HepG2 (cell line): ENCODE measurements around the gene PRR36. TPM values are rescaled to one million over a fixed set of nuclear protein-coding genes. Genes with fewer than 3 reads are reported as not detected.
A peak's percentile ranks its signal among the peaks of the same experiment; 100 is the strongest.

Experiments
- CENPX ChIP-seq: sonication (generic); formaldehyde crosslinking; IDR thresholded peaks from 2 replicates; pipeline ENCODE4 v1.9.0; 2021; ENCODE audit warnings: mild to moderate bottlenecking, missing genetic modification reagents, moderate library complexity
- EEA1 ChIP-seq: sonication (generic); formaldehyde crosslinking; IDR thresholded peaks from 2 replicates; pipeline ENCODE4 v1.5.1; 2020; ENCODE audit warnings: mild to moderate bottlenecking, missing genetic modification reagents, borderline replicate concordance
- HNRNPK ChIP-seq: fragments of 200-400 bp; formaldehyde crosslinking; IDR thresholded peaks from 2 replicates; pipeline ENCODE4 v1.6.1; 2018; ENCODE audit warnings: low read length, low read depth, moderate library complexity, mild to moderate bottlenecking; ENCODE audit not compliant: poor library complexity, severe bottlenecking
- KDM5B ChIP-seq: sonication (generic); formaldehyde crosslinking; IDR thresholded peaks from 2 replicates; pipeline ENCODE4 v1.4.0; 2020; ENCODE audit warnings: missing genetic modification reagents, mild to moderate bottlenecking, borderline replicate concordance
- KLF6 ChIP-seq: IDR thresholded peaks from 2 replicates; pipeline ENCODE4 v1.8.0; 2016; ENCODE audit warnings: missing biosample characterization, missing genetic modification reagents
- MAF1 ChIP-seq: sonication (generic); formaldehyde crosslinking; IDR thresholded peaks from 2 replicates; pipeline ENCODE4 v1.5.0; 2020; ENCODE audit warnings: missing genetic modification reagents, borderline replicate concordance
- MBD4 ChIP-seq: IDR thresholded peaks from 2 replicates; pipeline ENCODE4 v1.6.1; 2012; ENCODE audit warnings: low read length, inconsistent platforms, borderline replicate concordance
- RFXAP ChIP-seq: sonication (generic); formaldehyde crosslinking; IDR thresholded peaks from 2 replicates; pipeline ENCODE4 v1.4.0; 2020; ENCODE audit warnings: missing genetic modification reagents, borderline replicate concordance
- SIN3A ChIP-seq: IDR thresholded peaks from 2 replicates; pipeline ENCODE4 v1.6.1; 2011; ENCODE audit warnings: low read depth, mild to moderate bottlenecking, control low read depth, low read length, borderline replicate concordance
- SRSF4 ChIP-seq: fragments of 200-400 bp; formaldehyde crosslinking; IDR thresholded peaks from one replicate; pipeline ENCODE4 v1.6.1; 2018; ENCODE audit warnings: mild to moderate bottlenecking, low read depth, low read length, moderate library complexity; ENCODE audit not compliant: poor library complexity, severe bottlenecking
- ZEB1 ChIP-seq: IDR thresholded peaks from 2 replicates; pipeline ENCODE4 v1.6.1; 2012; ENCODE audit warnings: mild to moderate bottlenecking, low read depth, inconsistent platforms; ENCODE audit not compliant: insufficient replicate concordance
- ZNF121 ChIP-seq: sonication (generic); formaldehyde crosslinking; IDR thresholded peaks from 2 replicates; pipeline ENCODE4 v1.5.0; 2020; ENCODE audit warnings: mild to moderate bottlenecking, missing genetic modification reagents
- ZNF225 ChIP-seq: sonication (generic); formaldehyde crosslinking; IDR thresholded peaks from 2 replicates; pipeline ENCODE4 v1.4.0; 2020; ENCODE audit warnings: mild to moderate bottlenecking, missing genetic modification reagents
- ZNF547 ChIP-seq: sonication (generic); formaldehyde crosslinking; IDR thresholded peaks from 2 replicates; pipeline ENCODE4 v1.5.1; 2020; ENCODE audit warnings: mild to moderate bottlenecking, missing genetic modification reagents
- ZNF7 ChIP-seq: IDR thresholded peaks from 2 replicates; pipeline ENCODE4 v1.6.1; 2016; ENCODE audit warnings: missing biosample characterization, missing genetic modification reagents
- ZNF772 ChIP-seq: sonication (generic); formaldehyde crosslinking; IDR thresholded peaks from 2 replicates; pipeline ENCODE4 v1.5.0; 2020; ENCODE audit warnings: mild to moderate bottlenecking, missing genetic modification reagents
- ZNF777 ChIP-seq: sonication (generic); formaldehyde crosslinking; IDR thresholded peaks from 2 replicates; pipeline ENCODE4 v1.4.0; 2020; ENCODE audit warnings: missing genetic modification reagents
- polyA plus RNA-seq, 8 experiments: library from polyadenylated mRNA; depleted of rRNA in 3 of 8; stranded (reverse) in 7 of 8; unstranded in 1 of 8; fragments of >200 nt; fragmentation: Illumina TruSeq in 4 of 8; extraction: Trizol in 4 of 8; gene quantifications; 2 replicates each; pipeline versions ENCODE4 v1.2.1 to v1.2.3, GENCODE V29; 2011 to 2016; ENCODE audit warnings: low read depth in 4 of 8, missing spikeins in 1 of 8, mixed read lengths in 1 of 8; ENCODE audit not compliant: insufficient read depth in 1 of 8
- total RNA-seq, 5 experiments: library from RNA; depleted of rRNA; stranded (reverse); fragments of >200 nt; fragmentation: Illumina TruSeq; extraction: Trizol; gene quantifications; 2 replicates each; pipeline ENCODE4 v1.2.3, GENCODE V29; 2016; ENCODE audit warnings: low read depth in 1 of 5
- TF ChIP-seq, protein P1 (sequence below): sonication (generic); formaldehyde crosslinking; IDR thresholded peaks from 2 replicates; pipeline ENCODE4 v1.4.0; 2020; ENCODE audit warnings: missing genetic modification reagents
- TF ChIP-seq, protein P2 (sequence below): IDR thresholded peaks from 2 replicates; pipeline ENCODE4 v1.6.1; 2012; ENCODE audit warnings: inconsistent platforms
- TF ChIP-seq, protein P3 (sequence below): IDR thresholded peaks from 2 replicates; pipeline ENCODE4 v1.6.1; 2016; ENCODE audit warnings: control low read depth
- TF ChIP-seq, protein P4 (sequence below): sonication (generic); formaldehyde crosslinking; conservative IDR thresholded peaks from 2 replicates; pipeline ENCODE4 v1.4.0; 2020; ENCODE audit warnings: missing genetic modification reagents

PRR36 gene
- total and polyA plus RNA-seq, 2 of the 13 experiments (the other 11 are each of a cell fraction or from before 2014, with no cell fraction given), result 0.07 to 0.17 TPM

DNA sequence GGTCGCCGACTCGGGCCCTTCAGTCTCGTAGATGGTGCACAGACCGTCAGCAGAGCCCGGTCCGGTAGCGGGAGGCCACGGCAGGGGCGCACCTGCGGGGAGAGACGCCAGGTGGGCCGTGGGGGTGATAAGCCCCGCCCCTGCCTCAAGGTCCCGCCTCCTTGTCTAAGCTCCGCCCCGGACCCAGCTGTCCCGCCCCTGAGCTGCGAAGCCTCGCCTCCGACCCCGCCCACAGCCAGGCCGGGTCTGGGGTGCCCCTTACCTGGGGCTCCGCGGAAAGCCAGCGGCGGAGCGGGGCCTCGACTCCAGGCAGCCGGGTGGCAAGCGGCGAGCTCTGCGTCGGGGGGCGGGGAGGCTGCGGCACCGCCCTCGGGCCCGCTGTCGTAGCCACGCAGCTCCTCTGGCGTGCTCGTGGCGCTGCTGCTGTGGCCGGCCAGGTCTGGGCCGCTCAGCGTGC lies 4.7 kb downstream of the PRR36 start (continued):
- TF ChIP-seq, protein P1, sequence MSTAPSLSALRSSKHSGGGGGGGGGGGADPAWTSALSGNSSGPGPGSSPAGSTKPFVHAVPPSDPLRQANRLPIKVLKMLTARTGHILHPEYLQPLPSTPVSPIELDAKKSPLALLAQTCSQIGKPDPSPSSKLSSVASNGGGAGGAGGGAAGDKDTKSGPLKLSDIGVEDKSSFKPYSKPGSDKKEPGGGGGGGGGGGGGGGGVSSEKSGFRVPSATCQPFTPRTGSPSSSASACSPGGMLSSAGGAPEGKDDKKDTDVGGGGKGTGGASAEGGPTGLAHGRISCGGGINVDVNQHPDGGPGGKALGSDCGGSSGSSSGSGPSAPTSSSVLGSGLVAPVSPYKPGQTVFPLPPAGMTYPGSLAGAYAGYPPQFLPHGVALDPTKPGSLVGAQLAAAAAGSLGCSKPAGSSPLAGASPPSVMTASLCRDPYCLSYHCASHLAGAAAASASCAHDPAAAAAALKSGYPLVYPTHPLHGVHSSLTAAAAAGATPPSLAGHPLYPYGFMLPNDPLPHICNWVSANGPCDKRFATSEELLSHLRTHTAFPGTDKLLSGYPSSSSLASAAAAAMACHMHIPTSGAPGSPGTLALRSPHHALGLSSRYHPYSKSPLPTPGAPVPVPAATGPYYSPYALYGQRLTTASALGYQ (CRISPR knock-in tag), result no peak
- TF ChIP-seq KLF6 (CRISPR knock-in tag) (0 out of 2 replicates have a peak, but pooled peaks have one; percentile 61), ZNF7 (CRISPR knock-in tag) (no peak), ZNF121 (CRISPR knock-in tag) (no peak), ZEB1 (peak; percentile 89), MAF1 (no peak), SIN3A (0 out of 2 replicates have a peak, but pooled peaks have one; percentile 1), CENPX (no peak), ZNF547 (CRISPR knock-in tag) (peak; percentile 60; the same call in 1 of the 2 replicates), ZNF777 (peak; percentile 86; the same call in 1 of the 2 replicates), HNRNPK (peak; percentile 45), KDM5B (CRISPR knock-in tag) (0 out of 2 replicates have a peak, but pooled peaks have one; percentile 48), RFXAP (CRISPR knock-in tag) (peak; percentile 13; the same call in 1 of the 2 replicates), ZNF225 (CRISPR knock-in tag) (no peak), EEA1 (no peak), SRSF4 (no peak), MBD4 (no peak), ZNF772 (CRISPR knock-in tag) (no peak)
- TF ChIP-seq, protein P2, sequence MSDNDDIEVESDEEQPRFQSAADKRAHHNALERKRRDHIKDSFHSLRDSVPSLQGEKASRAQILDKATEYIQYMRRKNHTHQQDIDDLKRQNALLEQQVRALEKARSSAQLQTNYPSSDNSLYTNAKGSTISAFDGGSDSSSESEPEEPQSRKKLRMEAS, result no peak
- TF ChIP-seq, protein P3, sequence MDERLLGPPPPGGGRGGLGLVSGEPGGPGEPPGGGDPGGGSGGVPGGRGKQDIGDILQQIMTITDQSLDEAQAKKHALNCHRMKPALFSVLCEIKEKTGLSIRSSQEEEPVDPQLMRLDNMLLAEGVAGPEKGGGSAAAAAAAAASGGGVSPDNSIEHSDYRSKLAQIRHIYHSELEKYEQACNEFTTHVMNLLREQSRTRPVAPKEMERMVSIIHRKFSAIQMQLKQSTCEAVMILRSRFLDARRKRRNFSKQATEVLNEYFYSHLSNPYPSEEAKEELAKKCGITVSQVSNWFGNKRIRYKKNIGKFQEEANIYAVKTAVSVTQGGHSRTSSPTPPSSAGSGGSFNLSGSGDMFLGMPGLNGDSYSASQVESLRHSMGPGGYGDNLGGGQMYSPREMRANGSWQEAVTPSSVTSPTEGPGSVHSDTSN, result no peak
- TF ChIP-seq, protein P4, sequence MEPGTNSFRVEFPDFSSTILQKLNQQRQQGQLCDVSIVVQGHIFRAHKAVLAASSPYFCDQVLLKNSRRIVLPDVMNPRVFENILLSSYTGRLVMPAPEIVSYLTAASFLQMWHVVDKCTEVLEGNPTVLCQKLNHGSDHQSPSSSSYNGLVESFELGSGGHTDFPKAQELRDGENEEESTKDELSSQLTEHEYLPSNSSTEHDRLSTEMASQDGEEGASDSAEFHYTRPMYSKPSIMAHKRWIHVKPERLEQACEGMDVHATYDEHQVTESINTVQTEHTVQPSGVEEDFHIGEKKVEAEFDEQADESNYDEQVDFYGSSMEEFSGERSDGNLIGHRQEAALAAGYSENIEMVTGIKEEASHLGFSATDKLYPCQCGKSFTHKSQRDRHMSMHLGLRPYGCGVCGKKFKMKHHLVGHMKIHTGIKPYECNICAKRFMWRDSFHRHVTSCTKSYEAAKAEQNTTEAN (CRISPR knock-in tag), result no peak
